ENCODE measurements around the gene TGFBR2.

Gene TGFBR2

DNA sequence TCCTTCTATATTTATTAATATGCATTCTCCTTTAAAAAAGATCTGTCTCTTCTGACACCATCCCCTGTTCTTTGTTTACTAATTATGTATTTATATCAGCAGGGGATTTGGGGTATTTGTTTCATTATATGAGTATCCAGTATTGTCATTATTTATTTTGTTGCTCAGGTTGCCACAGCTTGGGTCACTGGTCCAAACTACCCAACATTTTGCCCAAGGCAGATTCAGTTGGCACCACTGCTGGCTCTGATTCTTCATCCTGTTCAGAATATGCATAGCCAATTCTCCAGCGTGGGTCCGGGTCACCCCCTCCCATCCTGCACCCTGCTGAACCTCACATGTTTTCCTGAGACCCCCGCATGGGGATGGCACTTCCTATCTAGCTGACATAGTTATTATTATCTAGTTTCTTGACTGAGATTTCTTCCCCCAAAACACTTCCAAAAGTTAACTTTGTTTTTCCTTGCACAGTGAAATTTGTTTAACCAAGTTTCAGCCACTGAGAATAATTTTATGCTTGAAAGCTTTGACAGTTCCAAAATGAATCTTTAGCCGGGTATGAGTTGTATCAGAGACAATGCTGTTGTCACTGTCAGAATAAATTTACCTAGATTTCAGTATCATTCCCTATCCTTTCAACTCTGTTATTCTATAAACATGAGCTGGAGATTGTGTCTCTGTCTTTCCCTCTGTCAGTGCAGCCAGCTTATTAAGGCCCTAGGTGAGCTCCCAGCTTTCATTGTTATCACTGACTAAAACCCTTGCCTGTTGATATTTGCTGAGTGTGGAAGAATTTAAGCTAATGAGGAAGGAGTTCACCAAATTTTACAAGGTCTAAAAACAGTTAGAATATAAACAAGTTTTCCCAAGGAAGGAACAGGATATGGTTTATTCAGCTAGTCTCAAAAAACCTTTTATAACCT is 70.3 kb downstream of the TGFBR2 start:
- no peak for DNase-seq

DNA sequence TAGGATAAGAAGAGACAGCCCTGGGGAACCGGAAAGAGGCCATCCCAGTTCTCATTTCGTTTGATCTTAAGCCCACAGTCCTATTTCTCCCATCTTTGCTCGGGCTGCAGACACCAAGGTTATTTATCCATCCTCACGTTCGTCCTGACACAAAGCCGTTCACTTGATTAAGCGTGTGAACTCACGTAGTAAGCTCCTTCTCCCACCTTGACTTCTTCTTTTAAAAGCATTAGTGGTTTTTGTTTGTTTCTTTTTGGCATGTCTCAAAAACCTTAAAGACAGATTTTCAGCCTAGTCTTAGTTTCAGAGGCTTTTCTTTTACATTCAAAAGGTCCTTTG is 70.9 kb downstream of the TGFBR2 start:
- DNase-seq = no peak

DNA sequence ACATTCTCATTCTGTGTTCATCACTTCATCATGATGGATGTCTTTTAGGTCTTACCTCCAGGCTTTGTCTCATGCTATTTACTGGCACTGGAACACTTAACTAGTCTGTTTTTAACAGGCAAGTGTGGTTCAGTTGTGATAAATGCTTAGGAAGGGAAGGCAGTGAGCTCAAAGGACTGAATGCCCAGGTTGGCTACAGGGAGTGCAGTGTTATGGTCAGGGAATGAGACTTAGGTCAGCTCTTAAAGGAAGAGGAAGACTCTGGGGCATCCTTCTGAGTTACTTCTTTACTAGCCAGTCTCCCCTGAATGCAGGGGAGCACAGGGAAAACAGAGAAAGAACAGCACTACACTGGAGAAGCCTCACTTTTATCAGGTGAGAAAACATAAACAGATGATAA is 72.6 kb downstream of the TGFBR2 start:
- no peak for DNase-seq

DNA sequence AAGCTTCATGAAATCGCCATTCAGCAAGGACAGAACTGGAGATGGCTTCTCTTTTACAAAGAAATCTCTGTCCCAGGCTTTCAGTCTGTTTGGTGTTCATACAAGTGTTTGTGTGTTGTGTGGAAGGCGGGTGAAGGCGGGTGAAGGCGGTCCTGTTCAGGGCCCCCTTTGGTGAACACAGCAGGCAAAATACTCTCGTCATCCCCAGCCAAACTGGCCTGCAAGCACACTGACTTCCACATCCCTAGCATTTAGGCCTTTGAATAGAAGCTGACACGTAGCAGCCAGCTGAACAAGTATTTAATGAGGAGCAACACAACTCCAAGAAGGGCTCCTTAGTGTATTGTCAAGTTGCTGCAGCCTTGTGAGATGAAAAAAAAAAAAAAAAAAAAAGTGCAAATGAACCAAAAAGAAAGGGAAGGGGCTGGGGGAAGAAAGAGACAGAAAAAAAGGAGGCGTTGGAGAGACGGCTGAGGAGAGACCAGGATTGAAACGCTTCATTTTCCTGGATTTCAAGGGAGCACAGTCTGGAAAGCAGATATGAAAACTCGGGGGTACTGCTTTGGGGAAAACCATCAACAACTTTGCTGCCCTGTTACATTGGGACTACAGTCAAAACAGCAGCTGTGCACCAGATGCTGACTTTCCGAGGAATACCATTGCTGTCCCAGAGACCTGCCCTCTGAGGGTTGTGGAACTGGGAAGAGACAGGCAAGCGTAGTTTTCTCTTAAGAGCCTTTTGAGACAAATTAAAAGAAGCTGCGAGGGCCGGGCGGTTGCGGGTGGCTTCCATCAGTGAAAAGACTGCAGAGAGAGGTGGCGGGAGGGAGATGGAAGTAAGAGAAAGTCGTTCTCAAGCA is 74.6 kb downstream of the TGFBR2 start:
- DNase-seq = no peak

DNA sequence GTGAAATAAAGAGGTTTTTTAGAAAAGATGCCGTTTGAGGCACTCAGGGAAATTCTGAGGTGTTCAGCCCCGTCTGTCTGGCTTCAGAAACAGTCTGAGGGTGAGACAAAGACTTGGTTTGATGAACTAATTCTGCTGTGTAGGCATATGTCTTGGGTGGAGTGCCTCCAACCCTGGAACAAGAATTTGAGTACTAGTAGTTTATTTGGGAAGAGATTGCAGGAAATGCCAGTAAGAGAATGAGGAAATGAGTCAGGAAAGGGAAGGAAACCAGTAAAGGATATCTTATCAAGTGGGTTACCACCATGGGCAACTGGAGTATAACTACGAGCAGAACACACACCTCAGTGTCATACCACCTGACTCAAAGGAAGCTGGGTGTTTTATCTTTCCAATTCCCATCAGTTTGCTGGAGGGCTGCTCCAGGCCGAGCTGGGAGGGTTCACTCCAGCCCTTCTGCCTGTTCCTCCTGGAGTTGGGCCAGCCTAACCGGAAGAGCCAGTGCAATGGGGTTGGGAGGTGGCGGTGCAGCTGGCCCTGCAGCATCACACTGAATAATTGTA is 75.3 kb downstream of the TGFBR2 start:
- no peak for DNase-seq

DNA sequence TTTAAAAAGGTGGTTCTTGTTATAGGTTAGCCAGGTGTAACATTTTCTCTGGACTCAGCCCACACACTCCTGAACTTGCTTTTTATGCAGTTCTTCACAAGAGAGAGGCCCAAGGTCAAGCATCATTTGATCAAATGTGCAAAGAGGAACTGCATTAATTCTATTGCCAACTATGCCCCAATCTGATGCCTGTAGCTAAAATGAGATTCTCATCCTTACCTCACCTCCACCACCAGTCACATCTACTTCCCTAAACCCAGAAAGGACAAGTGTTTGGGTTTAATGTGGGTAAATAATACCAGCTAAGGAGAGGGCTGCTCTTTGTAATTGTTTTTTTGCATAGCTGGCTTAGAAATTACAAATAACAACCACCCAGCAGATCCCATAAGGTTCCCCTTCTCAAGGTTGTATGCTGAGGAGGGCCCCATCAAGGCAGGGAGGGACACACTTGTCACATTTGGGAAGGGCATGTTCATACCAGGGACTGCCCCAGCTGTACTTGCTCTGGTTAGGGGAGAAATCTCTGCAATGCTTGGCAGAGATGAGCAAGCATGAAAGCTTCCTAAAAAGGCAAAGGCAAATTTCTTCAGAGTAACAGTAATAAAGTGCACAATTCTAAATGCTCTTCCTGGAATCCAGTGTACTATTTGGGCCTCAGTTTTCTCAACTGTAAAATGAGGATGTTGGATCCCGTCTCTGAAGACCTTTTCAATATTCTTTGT is 76.2 kb downstream of the TGFBR2 start:
- DNase-seq = no peak

DNA sequence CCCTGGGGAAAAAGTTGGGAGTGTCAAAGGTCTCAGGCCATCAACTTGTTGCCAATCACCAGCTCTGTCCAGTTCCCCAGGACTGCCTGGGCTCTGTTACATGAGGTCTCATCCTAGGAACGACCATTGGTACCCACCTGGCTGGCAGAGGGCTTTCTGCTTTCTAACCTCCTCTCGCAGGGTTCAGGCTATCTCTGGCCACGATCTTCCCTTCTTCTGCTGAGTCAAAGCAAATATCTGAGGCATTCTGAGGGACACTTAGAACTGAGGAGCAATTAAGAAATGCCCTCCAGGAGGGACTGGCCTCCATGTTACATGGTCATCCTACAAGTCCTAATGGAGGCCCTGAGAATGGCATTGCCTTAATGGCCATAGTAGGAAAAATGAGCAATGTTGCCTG is 77.4 kb downstream of the TGFBR2 start:
- no peak for DNase-seq

DNA sequence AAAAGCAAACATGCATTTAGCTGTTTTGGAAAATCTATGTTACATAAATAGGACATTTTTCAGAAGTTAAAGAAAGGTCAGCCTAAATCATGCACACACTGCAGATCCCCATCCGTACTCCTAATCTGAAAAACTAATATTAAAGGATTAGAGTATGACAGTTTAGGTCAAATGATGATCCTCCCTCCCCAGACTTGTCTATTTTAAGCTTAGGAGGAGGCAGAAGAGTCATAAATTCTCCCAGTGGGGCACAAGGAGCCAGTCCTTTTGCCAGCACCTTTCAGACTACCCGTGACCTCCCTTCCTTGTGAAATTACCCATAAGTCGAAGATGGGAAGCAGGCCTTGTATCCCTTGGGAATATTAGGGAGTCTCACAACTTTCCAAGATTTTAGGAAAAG is 78.0 kb downstream of the TGFBR2 start:
- DNase-seq = no peak

DNA sequence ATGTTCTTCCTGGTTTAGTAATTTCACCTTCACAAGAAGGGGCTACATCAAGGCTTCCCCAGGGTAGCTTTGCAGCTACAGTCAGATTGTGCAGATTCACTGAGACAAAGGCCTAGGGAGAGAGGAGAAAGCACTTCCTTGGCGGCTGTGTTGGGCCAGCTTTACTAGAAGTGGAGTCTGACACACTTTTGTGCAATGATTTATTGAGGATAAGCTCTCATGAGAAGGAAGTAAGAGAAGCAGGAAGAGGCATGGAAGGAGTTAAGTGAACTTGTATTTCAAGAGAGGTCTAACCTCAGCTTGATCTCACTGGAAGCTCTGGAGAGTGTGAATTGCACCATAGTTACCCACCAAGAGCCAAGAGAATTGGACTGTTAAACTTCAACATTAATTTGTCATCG is 78.9 kb downstream of the TGFBR2 start:
- no peak for DNase-seq

DNA sequence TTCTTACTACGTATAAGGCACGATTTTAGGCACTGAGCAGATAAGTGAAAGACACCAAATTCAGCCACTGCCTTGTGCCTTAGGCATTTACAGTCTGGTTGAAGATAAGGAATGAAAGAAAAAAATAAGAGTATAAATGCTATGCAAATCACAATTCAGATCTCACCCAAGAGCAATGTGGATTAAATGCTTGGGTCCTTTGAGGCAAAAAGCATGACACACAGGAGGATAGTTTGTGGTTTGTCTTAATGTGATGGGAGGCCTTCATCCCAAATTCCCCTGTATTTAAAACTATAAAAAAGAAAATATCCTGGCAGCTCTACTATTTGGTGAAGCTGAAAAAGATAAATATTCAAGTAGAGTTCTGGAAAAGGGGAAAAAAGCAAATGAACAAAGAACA is 79.8 kb downstream of the TGFBR2 start:
- no peak for DNase-seq

DNA sequence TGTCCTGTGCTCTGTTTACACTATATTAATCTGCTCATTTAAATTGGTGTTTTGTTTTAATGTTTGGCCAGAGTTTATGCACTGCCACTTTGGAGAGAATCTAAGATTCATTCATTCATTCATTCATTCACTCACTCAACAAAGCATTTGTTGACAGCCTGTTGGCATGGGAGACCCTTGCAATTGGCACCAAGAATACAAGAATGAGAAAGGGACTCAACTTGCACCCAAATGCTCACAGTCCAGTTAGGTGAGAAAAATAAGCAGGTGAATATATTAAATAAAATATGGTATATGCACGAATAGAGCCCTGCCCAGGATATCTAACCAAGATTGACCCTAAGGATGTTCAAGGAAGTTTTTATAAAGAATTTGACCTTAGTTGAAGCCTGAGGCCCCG is 80.4 kb downstream of the TGFBR2 start:
- no peak for DNase-seq

DNA sequence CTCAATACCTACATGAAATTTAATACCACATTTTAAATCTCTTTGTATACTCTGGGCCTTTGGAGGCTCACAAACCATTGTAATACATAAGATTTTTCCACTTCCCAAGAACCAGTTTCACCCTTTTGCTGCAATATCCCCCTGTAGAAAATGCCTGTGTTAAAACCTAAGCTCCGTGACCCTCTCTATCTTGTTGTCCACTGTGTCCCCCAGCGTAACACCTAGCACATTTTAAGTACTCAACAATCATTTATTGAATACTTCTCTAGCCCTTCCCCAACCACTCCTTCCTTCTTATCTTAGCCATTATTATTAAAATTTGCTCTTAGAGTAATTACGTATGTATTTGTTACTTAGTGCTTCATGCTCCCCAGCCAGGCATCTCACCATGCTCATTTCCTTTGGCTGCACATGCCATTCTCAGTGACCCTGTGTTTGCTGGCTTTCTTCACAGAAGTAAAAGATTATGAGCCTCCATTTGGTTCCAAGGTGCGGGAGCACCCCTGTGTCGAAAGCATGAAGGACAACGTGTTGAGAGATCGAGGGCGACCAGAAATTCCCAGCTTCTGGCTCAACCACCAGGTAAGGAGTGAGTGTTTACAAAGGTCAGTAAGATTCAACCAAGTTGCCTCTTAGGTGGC is 81.6 kb downstream of the TGFBR2 start:
- DNase-seq = no peak

DNA sequence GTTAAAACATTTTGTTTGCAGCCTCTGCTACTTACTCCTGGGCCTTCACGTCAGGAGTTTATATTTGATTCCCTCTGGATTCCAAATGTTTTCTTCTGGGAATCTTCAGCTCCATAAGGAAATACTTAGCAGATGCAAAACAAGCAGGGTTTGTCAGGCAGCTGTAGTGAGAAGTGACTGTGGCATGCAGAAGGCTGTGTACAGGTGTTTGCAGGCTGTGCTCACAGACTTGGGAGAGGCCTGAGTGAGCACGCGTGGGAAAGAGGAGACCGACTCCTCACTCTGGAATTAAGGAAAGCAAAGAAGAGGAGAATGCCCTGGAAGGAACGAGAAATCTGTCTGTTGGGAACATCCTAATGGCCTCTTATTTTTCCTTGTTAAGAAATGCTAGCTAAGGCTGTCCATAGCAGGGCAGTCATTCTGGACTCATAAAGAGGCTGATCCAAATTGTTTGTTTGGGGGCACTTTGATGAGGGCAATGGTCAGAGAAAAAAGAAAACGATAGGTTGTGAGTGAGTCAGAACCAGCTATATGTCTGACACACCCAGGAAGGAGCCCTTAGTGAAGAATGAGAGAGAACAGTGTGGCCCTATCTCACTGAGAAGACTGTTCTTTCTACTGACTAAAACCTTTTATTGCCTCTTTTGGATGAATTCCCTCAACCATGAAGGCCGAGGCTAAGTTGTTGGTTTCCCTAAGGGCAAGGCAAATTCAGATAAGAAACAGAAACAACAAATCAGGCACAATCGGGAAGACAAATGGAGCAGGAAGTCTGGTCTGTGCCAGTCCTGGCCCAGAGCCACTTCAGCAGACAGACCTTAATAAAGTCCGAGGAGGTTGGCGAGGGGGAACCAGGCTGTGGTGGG is 82.6 kb downstream of the TGFBR2 start:
- no peak for DNase-seq

DNA sequence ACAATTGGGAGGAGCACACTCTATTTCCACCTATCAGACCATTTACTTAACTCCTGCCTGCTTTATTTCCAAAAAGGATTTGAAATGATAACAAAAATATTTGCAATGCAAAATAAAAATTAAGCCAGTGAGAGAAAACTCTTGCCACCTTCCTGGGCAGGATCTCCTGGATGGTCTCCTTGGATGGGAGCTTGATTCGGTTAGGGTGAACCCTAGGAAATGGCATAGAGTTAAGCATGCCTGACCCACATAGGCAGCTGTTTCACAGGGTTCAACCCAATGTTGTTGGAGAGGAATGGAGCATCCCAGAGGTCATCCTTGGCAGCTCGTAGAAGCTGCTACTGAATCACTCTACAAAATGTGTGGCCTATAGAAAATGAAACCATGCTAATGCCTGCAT is 83.8 kb downstream of the TGFBR2 start:
- no peak for DNase-seq

DNA sequence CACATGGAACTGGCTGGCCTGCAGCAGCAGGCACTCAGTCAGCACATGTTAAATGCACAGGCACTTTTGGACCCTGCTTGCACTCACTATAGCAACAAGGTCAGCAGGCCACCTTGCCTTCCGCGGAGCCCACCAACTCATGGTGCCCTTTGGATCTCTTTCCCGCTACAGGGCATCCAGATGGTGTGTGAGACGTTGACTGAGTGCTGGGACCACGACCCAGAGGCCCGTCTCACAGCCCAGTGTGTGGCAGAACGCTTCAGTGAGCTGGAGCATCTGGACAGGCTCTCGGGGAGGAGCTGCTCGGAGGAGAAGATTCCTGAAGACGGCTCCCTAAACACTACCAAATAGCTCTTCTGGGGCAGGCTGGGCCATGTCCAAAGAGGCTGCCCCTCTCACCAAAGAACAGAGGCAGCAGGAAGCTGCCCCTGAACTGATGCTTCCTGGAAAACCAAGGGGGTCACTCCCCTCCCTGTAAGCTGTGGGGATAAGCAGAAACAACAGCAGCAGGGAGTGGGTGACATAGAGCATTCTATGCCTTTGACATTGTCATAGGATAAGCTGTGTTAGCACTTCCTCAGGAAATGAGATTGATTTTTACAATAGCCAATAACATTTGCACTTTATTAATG is 85.0 kb downstream of the TGFBR2 start:
- DNase-seq = no peak

DNA sequence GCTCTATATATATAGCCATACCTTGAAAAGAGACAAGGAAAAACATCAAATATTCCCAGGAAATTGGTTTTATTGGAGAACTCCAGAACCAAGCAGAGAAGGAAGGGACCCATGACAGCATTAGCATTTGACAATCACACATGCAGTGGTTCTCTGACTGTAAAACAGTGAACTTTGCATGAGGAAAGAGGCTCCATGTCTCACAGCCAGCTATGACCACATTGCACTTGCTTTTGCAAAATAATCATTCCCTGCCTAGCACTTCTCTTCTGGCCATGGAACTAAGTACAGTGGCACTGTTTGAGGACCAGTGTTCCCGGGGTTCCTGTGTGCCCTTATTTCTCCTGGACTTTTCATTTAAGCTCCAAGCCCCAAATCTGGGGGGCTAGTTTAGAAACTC is 85.5 kb downstream of the TGFBR2 start:
- DNase-seq = no peak

DNA sequence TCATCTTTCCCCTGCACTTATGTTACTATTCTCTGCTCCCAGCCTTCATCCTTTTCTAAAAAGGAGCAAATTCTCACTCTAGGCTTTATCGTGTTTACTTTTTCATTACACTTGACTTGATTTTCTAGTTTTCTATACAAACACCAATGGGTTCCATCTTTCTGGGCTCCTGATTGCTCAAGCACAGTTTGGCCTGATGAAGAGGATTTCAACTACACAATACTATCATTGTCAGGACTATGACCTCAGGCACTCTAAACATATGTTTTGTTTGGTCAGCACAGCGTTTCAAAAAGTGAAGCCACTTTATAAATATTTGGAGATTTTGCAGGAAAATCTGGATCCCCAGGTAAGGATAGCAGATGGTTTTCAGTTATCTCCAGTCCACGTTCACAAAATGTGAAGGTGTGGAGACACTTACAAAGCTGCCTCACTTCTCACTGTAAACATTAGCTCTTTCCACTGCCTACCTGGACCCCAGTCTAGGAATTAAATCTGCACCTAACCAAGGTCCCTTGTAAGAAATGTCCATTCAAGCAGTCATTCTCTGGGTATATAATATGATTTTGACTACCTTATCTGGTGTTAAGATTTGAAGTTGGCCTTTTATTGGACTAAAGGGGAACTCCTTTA is 86.2 kb downstream of the TGFBR2 start:
- no peak for DNase-seq

DNA sequence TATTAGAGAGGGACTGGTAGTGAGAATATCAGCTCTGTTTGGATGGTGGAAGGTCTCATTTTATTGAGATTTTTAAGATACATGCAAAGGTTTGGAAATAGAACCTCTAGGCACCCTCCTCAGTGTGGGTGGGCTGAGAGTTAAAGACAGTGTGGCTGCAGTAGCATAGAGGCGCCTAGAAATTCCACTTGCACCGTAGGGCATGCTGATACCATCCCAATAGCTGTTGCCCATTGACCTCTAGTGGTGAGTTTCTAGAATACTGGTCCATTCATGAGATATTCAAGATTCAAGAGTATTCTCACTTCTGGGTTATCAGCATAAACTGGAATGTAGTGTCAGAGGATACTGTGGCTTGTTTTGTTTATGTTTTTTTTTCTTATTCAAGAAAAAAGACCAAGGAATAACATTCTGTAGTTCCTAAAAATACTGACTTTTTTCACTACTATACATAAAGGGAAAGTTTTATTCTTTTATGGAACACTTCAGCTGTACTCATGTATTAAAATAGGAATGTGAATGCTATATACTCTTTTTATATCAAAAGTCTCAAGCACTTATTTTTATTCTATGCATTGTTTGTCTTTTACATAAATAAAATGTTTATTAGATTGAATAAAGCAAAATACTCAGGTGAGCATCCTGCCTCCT is 87.2 kb downstream of the TGFBR2 start:
- no peak for DNase-seq

DNA sequence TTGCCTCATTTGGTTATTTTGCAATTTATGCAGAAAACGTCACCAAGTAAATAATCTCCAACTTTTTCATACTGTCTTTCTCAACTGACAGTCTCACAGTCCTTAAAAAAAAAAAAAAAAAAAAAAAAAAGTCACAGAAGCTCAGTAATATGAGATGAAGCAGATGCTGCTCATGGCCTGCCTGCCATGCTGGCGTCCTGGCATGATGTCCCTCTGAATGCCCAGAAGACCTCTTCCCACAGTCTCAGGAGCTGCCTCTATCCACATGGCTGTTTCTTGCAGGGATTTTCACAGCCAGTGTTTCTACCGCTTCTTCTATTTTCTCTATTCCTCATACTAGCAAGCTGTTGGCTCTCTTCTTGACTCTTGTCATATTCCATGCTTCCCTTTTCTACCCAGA is 87.7 kb downstream of the TGFBR2 start:
- DNase-seq = no peak

DNA sequence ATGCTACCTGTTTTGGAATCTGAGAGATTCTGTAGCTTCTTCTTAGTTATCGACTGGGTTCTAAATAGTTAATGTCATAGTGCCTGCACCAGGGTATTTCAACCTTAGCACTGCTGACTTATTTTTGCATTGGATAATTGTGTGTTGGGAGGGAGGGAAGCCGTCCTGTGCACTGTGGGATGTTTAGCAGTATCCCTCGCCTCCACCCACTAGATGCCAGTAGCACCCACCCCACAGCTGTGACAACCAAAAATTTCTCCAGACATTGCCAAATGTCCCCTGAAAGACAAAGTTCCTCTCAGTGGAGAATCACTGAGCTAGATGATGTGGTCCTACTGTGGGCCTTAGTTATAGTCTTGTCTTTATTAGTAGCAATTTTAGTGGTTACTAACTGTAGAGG is 88.3 kb downstream of the TGFBR2 start:
- no peak for DNase-seq
